Measurements from ENCODE around the gene GATAD2B.
"Not testable (repeated sequence)": the region's sequence is repeated elsewhere in the genome, so short reads cannot be mapped to it uniquely, and the experiment has no call there.

Gene GATAD2B

GRCh38 chr1:153929426-153929825 is 6.7 kb upstream of the GATAD2B start:
- DNase-seq: no peak

GRCh38 chr1:153928791-153929341 is 6.1 kb upstream of the GATAD2B start:
- DNase-seq: no peak

GRCh38 chr1:153928245-153928644 is 5.5 kb upstream of the GATAD2B start:
- DNase-seq: no peak

- no peak for DNase-seq
Observed at GRCh38 chr1:153926405-153926804, 3.6 kb upstream of the GATAD2B start.

GRCh38 chr1:153922076-153922971 is 448 bp downstream of the GATAD2B start:
- peak; percentile 62 for DNase-seq

GRCh38 chr1:153921803-153922075 is 1.0 kb downstream of the GATAD2B start:
- no peak for DNase-seq

- DNase-seq: no peak
Observed at GRCh38 chr1:153921080-153921802, 1.5 kb downstream of the GATAD2B start.

GRCh38 chr1:153919876-153920852 is 2.6 kb downstream of the GATAD2B start:
- DNase-seq: no peak

- no peak for DNase-seq
Observed at GRCh38 chr1:153916297-153916696, 6.5 kb downstream of the GATAD2B start.

- no peak for DNase-seq
Observed at GRCh38 chr1:153912349-153912748, 10.4 kb downstream of the GATAD2B start.

- DNase-seq: not testable (repeated sequence)
Observed at GRCh38 chr1:153910560-153910959, 12.2 kb downstream of the GATAD2B start.

- no peak for DNase-seq
Observed at GRCh38 chr1:153908071-153908470, 14.7 kb downstream of the GATAD2B start.

- no peak for DNase-seq
Observed at GRCh38 chr1:153907134-153907533, 15.6 kb downstream of the GATAD2B start.

GRCh38 chr1:153906396-153906795 is 16.4 kb downstream of the GATAD2B start:
- no peak for DNase-seq

GRCh38 chr1:153905908-153906307 is 16.9 kb downstream of the GATAD2B start:
- DNase-seq: not testable (repeated sequence)

- DNase-seq: no peak
Observed at GRCh38 chr1:153903841-153904455, 18.8 kb downstream of the GATAD2B start.

GRCh38 chr1:153899509-153899908 is 23.3 kb downstream of the GATAD2B start:
- no peak for DNase-seq

- not testable (repeated sequence) for DNase-seq
Observed at GRCh38 chr1:153895866-153896265, 26.9 kb downstream of the GATAD2B start.

GRCh38 chr1:153891042-153891441 is 31.7 kb downstream of the GATAD2B start:
- DNase-seq: not testable (repeated sequence)

- no peak for DNase-seq
Observed at GRCh38 chr1:153888533-153888932, 34.2 kb downstream of the GATAD2B start.

- DNase-seq: no peak
Observed at GRCh38 chr1:153886127-153886526, 36.6 kb downstream of the GATAD2B start.

- no peak for DNase-seq
Observed at GRCh38 chr1:153883223-153883622, 39.5 kb downstream of the GATAD2B start.
